Articular chondrocyte of knee joint (primary cell): Measurements from ENCODE around the gene C1QTNF12. TPM values are rescaled to one million over a fixed set of nuclear protein-coding genes. Genes with fewer than 3 reads are reported as not detected.

Experiments
- small RNA-seq: library from RNA; depleted of rRNA; stranded (forward); fragments of <200 nt; gene quantifications from one replicate; pipeline ENCODE3, GENCODE V24; 2012
- total RNA-seq: library from RNA; depleted of rRNA; stranded (reverse); fragments of >200 nt; gene quantifications from 2 replicates; pipeline ENCODE4 v1.2.3, GENCODE V29; 2012

C1QTNF12 gene, protein sequence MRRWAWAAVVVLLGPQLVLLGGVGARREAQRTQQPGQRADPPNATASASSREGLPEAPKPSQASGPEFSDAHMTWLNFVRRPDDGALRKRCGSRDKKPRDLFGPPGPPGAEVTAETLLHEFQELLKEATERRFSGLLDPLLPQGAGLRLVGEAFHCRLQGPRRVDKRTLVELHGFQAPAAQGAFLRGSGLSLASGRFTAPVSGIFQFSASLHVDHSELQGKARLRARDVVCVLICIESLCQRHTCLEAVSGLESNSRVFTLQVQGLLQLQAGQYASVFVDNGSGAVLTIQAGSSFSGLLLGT
- total RNA-seq: 0.43 and 0.65 TPM in 2 replicates

GRCh38 chr1:1246577-1247340 is at the start of gene C1QTNF12:
Gene C1QTNF12 (minus strand): TSS chr1:1246722. CDS start chr1:1246690, 32 bp downstream.

DNA sequence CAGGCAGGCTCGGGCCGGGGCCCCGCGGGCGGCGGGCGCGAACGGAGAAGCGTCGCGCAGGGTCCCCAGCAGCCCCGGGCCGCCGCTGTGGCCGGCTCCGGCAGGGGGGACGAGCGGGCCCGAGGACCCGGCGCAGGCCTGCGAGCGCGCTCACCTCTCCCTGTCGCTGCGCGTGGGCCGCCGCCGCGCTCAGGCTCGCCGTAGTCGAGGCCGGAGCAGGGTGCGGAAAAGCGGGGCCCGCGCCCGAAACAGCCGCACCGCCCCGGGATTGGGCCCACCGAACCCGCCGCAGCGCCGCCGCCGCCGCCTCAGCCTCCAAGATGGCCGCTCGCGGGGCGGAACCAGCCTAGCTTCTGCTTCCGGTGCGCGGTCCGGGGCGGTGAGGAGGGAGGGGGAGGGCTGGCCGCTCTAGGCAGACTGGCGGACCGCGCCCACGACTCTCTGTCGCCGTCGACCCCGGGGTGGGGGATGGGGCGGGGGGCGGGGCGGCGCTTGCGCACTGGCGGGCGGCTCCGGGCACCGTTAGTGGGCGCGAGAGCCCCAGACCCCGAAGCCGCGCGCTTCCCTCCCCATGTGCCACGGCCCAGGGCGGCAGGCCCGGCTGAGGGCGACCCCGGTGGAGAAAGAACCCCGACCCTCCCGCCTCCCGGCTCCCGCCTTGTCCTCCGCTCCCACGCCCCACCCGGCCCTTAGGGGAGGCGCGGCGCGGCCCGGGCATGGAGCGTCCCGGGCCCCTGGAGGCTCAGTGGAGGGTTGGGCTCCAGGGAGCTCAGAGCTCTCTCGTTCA is 27.2 kb upstream of the C1QTNF12 start, which contains the start of gene UBE2J2:
Gene UBE2J2, minus strand, starts transcription at position 343 of the 787 bp plus-strand sequence. CDS start 5,862 bp downstream, outside the sequence.

GRCh38 chr1:1232208-1232795 is 14.2 kb downstream of the C1QTNF12 start, which contains the start of gene B3GALT6:
Gene B3GALT6 (plus strand): TSS chr1:1232237. CDS start chr1:1232279, 42 bp downstream.

GRCh38 chr1:1231400-1232207 is 14.9 kb downstream of the C1QTNF12 start, which contains the start of gene SDF4:
Gene SDF4 (minus strand): TSS chr1:1232001. CDS start chr1:1228772, 3,229 bp downstream.

DNA sequence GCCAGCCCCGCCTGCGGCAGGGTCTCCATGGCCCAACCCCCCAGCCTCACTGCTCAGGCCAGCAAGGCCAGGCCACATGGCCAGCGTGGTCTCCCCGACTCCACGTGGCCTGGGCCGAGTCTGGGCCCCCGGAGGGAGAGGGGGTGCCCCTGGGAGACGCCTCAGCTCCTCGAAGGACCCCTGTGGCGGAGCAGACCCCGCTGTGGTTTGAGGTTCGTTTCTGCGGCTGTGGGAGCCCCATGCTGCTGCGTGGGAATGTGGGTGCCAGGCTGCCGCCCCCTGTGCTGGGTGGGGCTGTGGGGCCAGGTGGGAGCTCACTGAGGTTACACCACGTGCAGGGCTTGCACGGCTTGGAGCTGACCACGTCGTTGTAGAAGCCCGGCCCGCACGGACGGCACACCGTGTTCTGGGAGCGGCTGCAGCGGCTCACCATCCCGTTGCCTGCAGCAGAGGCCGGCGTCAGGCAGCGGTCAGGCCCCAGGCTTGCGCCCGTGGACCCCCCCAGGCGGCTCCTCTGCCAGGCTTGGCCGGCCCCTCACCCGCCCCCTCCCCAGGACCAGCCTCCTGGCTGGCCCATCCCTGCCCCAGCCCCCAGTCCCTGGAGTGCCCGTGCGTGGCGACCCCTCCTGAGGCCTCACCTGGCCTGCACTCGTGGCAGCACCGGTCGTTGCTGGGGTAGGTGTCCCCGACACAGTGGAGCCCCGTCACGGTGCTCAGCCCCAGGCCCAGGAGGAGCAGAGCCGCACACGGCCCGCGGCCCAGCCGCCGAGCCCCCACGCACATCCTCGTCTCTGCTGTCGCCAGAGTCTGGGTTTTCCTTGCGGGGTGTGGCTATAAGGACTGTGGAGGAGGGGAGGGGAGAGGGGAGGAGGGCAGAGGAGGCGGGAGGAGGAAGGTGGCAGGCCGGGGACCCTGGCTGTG is 32.9 kb downstream of the C1QTNF12 start, which contains the start of gene TNFRSF4:
Gene TNFRSF4, minus strand, starts transcription at position 809 of the 921 bp plus-strand sequence. Its CDS starts 26 bp downstream, at position 783.

DNA sequence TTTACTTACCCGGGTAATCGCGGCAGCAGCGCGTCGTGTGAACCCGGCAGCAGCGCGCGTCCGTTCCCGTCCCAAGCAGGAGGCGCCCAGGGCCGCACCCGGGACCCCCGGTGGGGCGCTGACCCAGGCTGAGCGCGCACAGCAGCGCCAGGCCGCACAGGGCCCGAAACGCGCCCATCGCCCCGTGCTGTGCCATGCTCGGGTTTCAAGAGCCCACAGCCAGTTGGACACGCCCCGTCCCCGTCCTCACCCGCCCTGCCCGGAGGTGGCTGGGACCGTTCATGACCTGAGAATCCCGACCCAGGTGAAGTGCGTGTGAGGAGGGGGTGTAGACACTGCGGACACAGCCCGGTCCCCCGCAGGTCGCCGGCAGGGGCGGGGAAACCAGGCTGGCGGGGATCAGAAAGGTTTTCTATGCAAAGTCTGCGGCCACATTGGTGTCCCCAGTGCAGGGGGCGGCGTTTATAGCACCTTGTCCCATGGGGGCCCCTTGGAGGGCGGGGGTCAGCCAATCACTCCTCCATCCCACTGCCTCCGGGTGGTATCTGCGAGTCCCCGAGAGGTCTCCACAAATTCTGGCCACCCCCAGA is 40.1 kb downstream of the C1QTNF12 start, which contains the start of gene TNFRSF18:
Gene TNFRSF18, minus strand, starts transcription at position 217 of the 590 bp plus-strand sequence. Its CDS starts 21 bp downstream, at position 196.

Small RNAs within 50 kb of the gene (small RNA-seq; reads per million reads assigned to genes)
- gene MIR6726: not detected

Other genes with a start within 250 kb of the C1QTNF12 start
- gene HES4, start 246.6 kb downstream of the C1QTNF12 start, total RNA-seq: 0.91 and 4.0 TPM in 2 replicates
- gene ISG15, start 233.2 kb downstream of the C1QTNF12 start, total RNA-seq: 22.7 and 38.0 TPM in 2 replicates
- 19.3 and 22.5 TPM in 2 replicates for gene AGRN, start 226.6 kb downstream of the C1QTNF12 start, total RNA-seq
- gene RNF223, start 172.4 kb downstream of the C1QTNF12 start, total RNA-seq: not detected in 2 replicates
- gene C1orf159, start 130.6 kb downstream of the C1QTNF12 start, total RNA-seq: 4.8 and 5.2 TPM in 2 replicates
- gene TTLL10, start 72.8 kb downstream of the C1QTNF12 start, total RNA-seq: not detected in 2 replicates
- gene TNFRSF18, start 40.1 kb downstream of the C1QTNF12 start, total RNA-seq: 0.32 and 0.39 TPM in 2 replicates
- gene TNFRSF4, start 32.6 kb downstream of the C1QTNF12 start, total RNA-seq: 0.13 TPM in 1 of 2 replicates, not detected in the other
- gene SDF4, start 14.7 kb downstream of the C1QTNF12 start, total RNA-seq: 121 and 122 TPM in 2 replicates
- gene B3GALT6, start 14.5 kb downstream of the C1QTNF12 start, total RNA-seq: 16.3 and 18.9 TPM in 2 replicates
- 26.9 and 30.3 TPM in 2 replicates for gene UBE2J2, start 27.1 kb upstream of the C1QTNF12 start, total RNA-seq
- 0.76 and 0.78 TPM in 2 replicates for gene SCNN1D, start 33.7 kb upstream of the C1QTNF12 start, total RNA-seq
- gene ACAP3, start 61.2 kb upstream of the C1QTNF12 start, total RNA-seq: 19.2 and 24.7 TPM in 2 replicates
- gene PUSL1, start 61.9 kb upstream of the C1QTNF12 start, total RNA-seq: 16.2 and 22.7 TPM in 2 replicates
- 43.3 and 46.8 TPM in 2 replicates for gene INTS11, start 77.9 kb upstream of the C1QTNF12 start, total RNA-seq
- gene CPTP, start 78.1 kb upstream of the C1QTNF12 start, total RNA-seq: 10.3 and 12.6 TPM in 2 replicates
- gene TAS1R3, start 84.6 kb upstream of the C1QTNF12 start, total RNA-seq: under 0.01 and 0.22 TPM in 2 replicates
- 30.4 and 31.7 TPM in 2 replicates for gene DVL1, start 102.7 kb upstream of the C1QTNF12 start, total RNA-seq
- 507 and 540 TPM in 2 replicates for gene MXRA8, start 111.8 kb upstream of the C1QTNF12 start, total RNA-seq
- 60.2 and 63.8 TPM in 2 replicates for gene AURKAIP1, start 128.5 kb upstream of the C1QTNF12 start, total RNA-seq
- gene CCNL2, start 152.6 kb upstream of the C1QTNF12 start, total RNA-seq: 111 and 123 TPM in 2 replicates
- 96.8 and 105 TPM in 2 replicates for gene MRPL20, start 160.6 kb upstream of the C1QTNF12 start, total RNA-seq
- 1.7 and 2.9 TPM in 2 replicates for gene ANKRD65, start 174.6 kb upstream of the C1QTNF12 start, total RNA-seq
- gene VWA1, start 189.0 kb upstream of the C1QTNF12 start, total RNA-seq: 2.6 and 4.1 TPM in 2 replicates
- under 0.01 and 0.13 TPM in 2 replicates for gene ATAD3C, start 203.0 kb upstream of the C1QTNF12 start, total RNA-seq
- 5.4 and 8.6 TPM in 2 replicates for gene ATAD3B, start 225.0 kb upstream of the C1QTNF12 start, total RNA-seq